ENCODE measurements around the gene HMGXB4. TPM values are rescaled to one million over a fixed set of nuclear protein-coding genes. Genes with fewer than 3 reads are reported as not detected.

The HMGXB4 gene
- total and polyA plus RNA-seq, 2 of the 13 experiments (the other 11 are each of a cell fraction or from before 2014, with no cell fraction given), result 13.9 to 16.3 TPM

- no TSS peak for BruUV-seq (replicated peaks)
- FAIRE-seq (no peak), ATAC-seq (no peak), DNase-seq (ENCODE audit: low spot score) (no peak)
- intact Hi-C loops (cut with micrococcal nuclease; ENCODE audit: unreplicated experiment) (no loop called here), in situ Hi-C loops (cut with HindIII; ENCODE audit: extremely low pct_ligation_motif_present, low pct_unique_long_range_greater_than_20kb) (no loop called here)
- TF ChIP-seq ZBTB4 (CRISPR knock-in tag; IDR thresholded peaks at IDR 0.05; ENCODE audit: borderline replicate concordance), result no peak
- no peak for TF ChIP-seq ZNF180 (CRISPR knock-in tag; IDR thresholded peaks at IDR 0.05; ENCODE audit: borderline replicate concordance, low read depth)
- Histone ChIP-seq H3K4me1 (ENCODE audit: insufficient read depth, low read length) (peaks cover 15% of the 10 kb centered on the region), H3K79me2 (ENCODE audit: insufficient read depth, low read length) (no peaks in the 10 kb centered on the region), H3K9me3 (ENCODE audit: low read length) (no peaks in the 10 kb centered on the region), H3K4me2 (ENCODE audit: low read depth, low read length) (no peak overlapping the region), H3K36me3 (replicated peaks in 1 of 2; ENCODE audit: control insufficient read depth in 1 of 2, insufficient read depth in 2 of 2, low read length in 2 of 2) (peaks cover 45 to 78% of the 10 kb centered on the region in 2 experiments), H3K27ac (ENCODE audit: extremely low read length, insufficient read depth, low read length) (no peak overlapping the region), H3K4me3 (replicated peaks in 1 of 3; ENCODE audit: insufficient read depth in 1 of 3, low read depth in 2 of 3, low read length in 3 of 3) (no peak overlapping the region), H3K9ac (ENCODE audit: insufficient read depth, low read depth, low read length) (no peak overlapping the region), H2AFZ (ENCODE audit: low read length) (no peak overlapping the region), H4K20me1 (ENCODE audit: insufficient read depth, low read length) (no peaks in the 10 kb centered on the region), H3K27me3 (ENCODE audit: control insufficient read depth in 1 of 2, insufficient read depth in 2 of 2, low read length in 2 of 2) (no peaks in the 10 kb centered on the region)
- WGBS (ENCODE audit: low lambda C conversion rate), result 96% methylated on average over 11 of the region's 11 CpGs
- POLR2A ChIA-PET, result no interaction called here
- CTCF ChIA-PET (ENCODE audit: low intra/inter-chr PET ratio, low total read pairs), result no interaction called here
Observed at GRCh38 chr22:35323305-35323704, 66.0 kb downstream of the HMGXB4 start.

- TF ChIP-seq ZNF790 (CRISPR knock-in tag; IDR thresholded peaks at IDR 0.05; ENCODE audit: borderline replicate concordance), result no peak
- TF ChIP-seq CBX5 (CRISPR knock-in tag; IDR thresholded peaks at IDR 0.05; ENCODE audit: borderline replicate concordance), result no peak
- TF ChIP-seq MXD4 (CRISPR knock-in tag; IDR thresholded peaks at IDR 0.05), result no peak
- DNase-seq (ENCODE audit: low spot score) (no peak), FAIRE-seq (no peak), ATAC-seq (no peak)
- WGBS (ENCODE audit: low lambda C conversion rate), result 97% methylated on average over 5 of the region's 5 CpGs
- Histone ChIP-seq H3K79me2 (ENCODE audit: insufficient read depth, low read length) (no peaks in the 10 kb centered on the region), H3K4me2 (ENCODE audit: low read depth, low read length) (no peak overlapping the region), H3K4me3 (replicated peaks in 1 of 3; ENCODE audit: insufficient read depth in 1 of 3, low read depth in 2 of 3, low read length in 3 of 3) (no peak overlapping the region), H3K9me3 (ENCODE audit: low read length) (no peaks in the 10 kb centered on the region), H3K36me3 (replicated peaks in 1 of 2; ENCODE audit: control insufficient read depth in 1 of 2, insufficient read depth in 2 of 2, low read length in 2 of 2) (peaks cover 38 to 70% of the 10 kb centered on the region in 2 experiments), H3K27me3 (ENCODE audit: control insufficient read depth in 1 of 2, insufficient read depth in 2 of 2, low read length in 2 of 2) (no peaks in the 10 kb centered on the region), H3K4me1 (ENCODE audit: insufficient read depth, low read length) (peaks cover 23% of the 10 kb centered on the region), H3K27ac (ENCODE audit: extremely low read length, insufficient read depth, low read length) (no peak overlapping the region), H3K9ac (ENCODE audit: insufficient read depth, low read depth, low read length) (no peak overlapping the region), H4K20me1 (ENCODE audit: insufficient read depth, low read length) (no peaks in the 10 kb centered on the region), H2AFZ (ENCODE audit: low read length) (no peak overlapping the region)
- intact Hi-C loops (cut with micrococcal nuclease; ENCODE audit: unreplicated experiment), result no loop called here
- in situ Hi-C loops (cut with HindIII; ENCODE audit: extremely low pct_ligation_motif_present, low pct_unique_long_range_greater_than_20kb), result no loop called here
- no TSS peak for BruUV-seq (replicated peaks)
- CTCF ChIA-PET (ENCODE audit: low intra/inter-chr PET ratio, low total read pairs), result no interaction called here
- POLR2A ChIA-PET, result no interaction called here
Observed at GRCh38 chr22:35324067-35324466, 66.8 kb downstream of the HMGXB4 start.

All from HepG2 (cell line).